Mucosa of descending colon (tissue), 3 donors: ENCODE measurements around the gene CT47C1. TPM values are rescaled to one million over a fixed set of nuclear protein-coding genes. Genes with fewer than 3 reads are reported as not detected.

ENCODE experiments used
- ATAC-seq: fragments of 200-7000 bp; cut with Tn5 transposase; one replicate; pipeline ENCODE4 v1.9.1; 2020; ENCODE audit warnings: mild to moderate bottlenecking, moderate library complexity
- DNase-seq, 3 donors: peaks; one replicate each; pipeline ENCODE4 v3.0.0-alpha.2; 2020
- H3K36me3 ChIP-seq: fragments of 200-600 bp; one replicate; pipeline ENCODE4 v1.8.0; 2021; ENCODE audit warnings: low read depth, mild to moderate bottlenecking
- H3K4me1 ChIP-seq: fragments of 200-600 bp; one replicate; pipeline ENCODE4 v1.8.0; 2021; ENCODE audit warnings: low read depth, mild to moderate bottlenecking
- H3K4me3 ChIP-seq: fragments of 200-600 bp; one replicate; pipeline ENCODE4 v1.8.0; 2021; ENCODE audit warnings: mild to moderate bottlenecking
- H3K9me3 ChIP-seq: fragments of 200-600 bp; one replicate; pipeline ENCODE4 v1.8.0; 2021; ENCODE audit warnings: mild to moderate bottlenecking
- CTCF ChIP-seq: fragments of 200-600 bp; IDR thresholded peaks from one replicate; pipeline ENCODE4 v1.8.0; 2022; ENCODE audit warnings: antibody characterized with exemption, mild to moderate bottlenecking
- intact Hi-C, 2 donors: fragments of 100-400 bp; cut with DNase I in 1 of 2; cut with micrococcal nuclease in 1 of 2; formaldehyde crosslinking; loops; one replicate each; pipeline versions ENCODE4 v1.11.0 to v1.11.1; 2022; cut with DNase I, micrococcal nuclease
- total RNA-seq, 3 donors: library from RNA; stranded (reverse); fragmentation: NEBNext Ultra II Directional in 2 of 3; extraction: Animal tissue kit (Norgen Biotek cat#: 25700) in 2 of 3; gene quantifications; one replicate each; pipeline versions ENCODE4 v1.2.1 to v1.2.4, GENCODE V29; 2021 to 2023
- donor health status: DM: no; HTN: no; CAD: no; lungs with moderate emphysema.
- donor health status: DM: no; HTN: no; CAD: no.
- donor health status: DM: no; HTN: yes; CAD: no.

The CT47C1 gene
- total RNA-seq, 3 donors from 2014 or later = not detected

- H3K9me3 ChIP-seq = no peaks in the 10 kb centered on the region
- no peaks in the 10 kb centered on the region for H3K4me1 ChIP-seq
- H3K4me3 ChIP-seq = no peak overlapping the region
- no peaks in the 10 kb centered on the region for H3K36me3 ChIP-seq
- DNase-seq = no peak
- no peak for TF ChIP-seq CTCF
- no peak for ATAC-seq
- intact Hi-C loops = no loop called here
These were observed 33.0 kb downstream of the CT47C1 start for GRCh38 chrX:119105826-119106225.

GRCh38 chrX:119107206-119107605, 34.4 kb downstream of the CT47C1 start:
- H3K4me1 ChIP-seq = no peaks in the 10 kb centered on the region
- no peak overlapping the region for H3K4me3 ChIP-seq
- H3K36me3 ChIP-seq = no peaks in the 10 kb centered on the region
- ATAC-seq = no peak
- no peaks in the 10 kb centered on the region for H3K9me3 ChIP-seq
- no peak for TF ChIP-seq CTCF
- DNase-seq = no peak
- intact Hi-C loops = no loop called here

GRCh38 chrX:119118780-119119395, 46.1 kb downstream of the CT47C1 start:
- TF ChIP-seq CTCF = peak; percentile 47
- peak in 2 of 3 donors; percentile 43 to 55 for DNase-seq

GRCh38 chrX:119121341-119121740, 48.5 kb downstream of the CT47C1 start:
- Histone ChIP-seq H3K4me1 (no peaks in the 10 kb centered on the region), H3K9me3 (no peaks in the 10 kb centered on the region), H3K4me3 (no peak overlapping the region), H3K36me3 (no peaks in the 10 kb centered on the region)
- no peak for ATAC-seq
- TF ChIP-seq CTCF = no peak
- intact Hi-C loops = no loop called here
- DNase-seq = no peak

More at GRCh38 chrX:119118780-119119395, 46.1 kb downstream of the CT47C1 start:
- ATAC-seq = peak; percentile 54
- intact Hi-C loops = no loop called here
- Histone ChIP-seq H3K4me1 (no peaks in the 10 kb centered on the region), H3K9me3 (no peaks in the 10 kb centered on the region), H3K4me3 (no peak overlapping the region), H3K36me3 (no peaks in the 10 kb centered on the region)

Other genes with a start within 250 kb of the CT47C1 start
- gene ZCCHC12, start 249.2 kb upstream of the CT47C1 start, total RNA-seq = 1 to 10 TPM in 1 of 3 donors, under 1 TPM in 1, not detected in 1; 0.22 to 1.9 TPM
- gene LONRF3, start 98.4 kb upstream of the CT47C1 start, total RNA-seq = 10 to 100 TPM in 1 of 3 donors, 1 to 10 TPM in 2; 8.1 to 16.2 (median 9.8) TPM
- gene KIAA1210, start 54.8 kb downstream of the CT47C1 start, total RNA-seq = not detected
- gene PGRMC1, start 163.3 kb downstream of the CT47C1 start, total RNA-seq = 100 to 1,000 TPM; 102 to 126 (median 114) TPM